HG03064 (cell line): ENCODE results near the gene LCNL1.
A peak's percentile ranks its signal among the peaks of the same experiment; 100 is the strongest.
"Not testable (repeated sequence)": the region's sequence is repeated elsewhere in the genome, so short reads cannot be mapped to it uniquely, and the experiment has no call there.

Experiments
- ATAC-seq: cut with Tn5 transposase; IDR thresholded peaks from one replicate; pipeline ENCODE4 v1.9.1; 2021; ENCODE audit warnings: low read depth; ENCODE audit not compliant: unreplicated experiment

The LCNL1 gene

GRCh38 chr9:136990242-136990911 is 7.6 kb downstream of the LCNL1 start:
- no peak for ATAC-seq

DNA sequence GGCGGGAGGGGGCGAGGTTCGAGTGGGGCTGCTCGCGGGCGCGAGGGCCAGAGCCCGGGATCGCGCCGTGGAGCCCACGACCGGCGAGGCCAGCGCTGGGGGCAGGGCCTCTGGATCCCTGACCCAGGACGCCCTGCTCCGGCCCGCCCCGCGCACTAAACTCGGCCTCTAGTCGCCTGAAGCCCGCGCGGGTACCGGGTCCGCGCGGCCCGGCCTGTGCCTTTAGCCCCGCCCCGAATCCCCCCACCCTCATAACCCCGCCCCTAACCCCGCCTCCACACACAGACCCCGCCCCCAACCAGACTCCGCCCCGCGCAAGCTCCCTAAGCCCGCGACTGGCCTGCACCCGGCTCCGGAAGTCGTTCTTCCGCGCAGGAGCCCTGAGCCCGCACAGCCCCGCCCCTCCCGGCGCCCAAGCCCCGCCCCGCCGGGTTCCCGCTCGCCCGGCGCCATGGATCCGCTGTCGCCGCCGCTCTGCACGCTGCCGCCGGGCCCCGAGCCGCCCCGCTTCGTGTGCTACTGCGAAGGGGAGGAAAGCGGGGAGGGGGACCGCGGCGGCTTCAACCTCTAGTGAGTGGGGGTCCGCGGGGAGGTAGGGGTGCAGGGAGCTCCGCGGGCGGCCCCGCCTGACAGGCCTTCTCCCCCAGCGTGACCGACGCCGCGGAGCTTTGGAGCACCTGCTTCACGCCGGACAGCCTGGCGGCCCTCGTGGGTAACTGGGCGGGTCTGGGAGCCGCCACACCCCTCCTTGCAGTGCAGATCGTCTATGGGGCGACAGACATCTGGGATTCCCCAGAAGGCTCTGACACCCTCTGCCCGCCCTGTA is 9.4 kb downstream of the LCNL1 start, which contains the start of gene PAXX:
Gene PAXX (plus strand): TSS at position 430 of the 826 bp plus-strand sequence. CDS start 22 bp downstream, at position 452.
- peak; percentile 77 for ATAC-seq

GRCh38 chr9:136992819-136993369 is 10.1 kb downstream of the LCNL1 start:
- ATAC-seq, result no peak

- no peak for ATAC-seq
Measured at GRCh38 chr9:136994180-136994887, 11.5 kb downstream of the LCNL1 start.

DNA sequence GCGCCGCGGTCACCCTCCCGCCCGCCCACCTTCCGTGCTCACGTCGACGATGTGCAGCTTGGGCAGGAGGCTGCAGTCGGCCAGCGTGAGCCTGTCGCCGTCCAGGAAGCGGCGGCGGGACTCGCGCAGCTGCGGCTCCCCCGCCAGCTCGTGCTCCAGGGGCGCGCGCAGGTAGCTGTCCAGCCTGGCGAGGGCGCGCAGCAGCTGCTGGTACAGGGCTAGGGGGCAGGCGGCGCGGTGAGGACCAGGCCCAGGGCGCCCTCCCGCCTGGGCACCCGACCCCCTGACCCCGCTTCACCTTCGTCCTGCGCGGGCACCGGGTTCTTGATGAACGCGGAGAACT is 12.1 kb downstream of the LCNL1 start:
- no peak for ATAC-seq

GRCh38 chr9:136995362-136995761 is 12.6 kb downstream of the LCNL1 start:
- no peak for ATAC-seq

- ATAC-seq, result no peak
Measured at GRCh38 chr9:136995772-136996311, 13.0 kb downstream of the LCNL1 start.

GRCh38 chr9:136996361-136997292 is 13.8 kb downstream of the LCNL1 start, which contains the start of gene CLIC3:
Gene CLIC3 (minus strand): TSS chr9:136996568. CDS start chr9:136996543, 25 bp downstream.
- ATAC-seq, result no peak

DNA sequence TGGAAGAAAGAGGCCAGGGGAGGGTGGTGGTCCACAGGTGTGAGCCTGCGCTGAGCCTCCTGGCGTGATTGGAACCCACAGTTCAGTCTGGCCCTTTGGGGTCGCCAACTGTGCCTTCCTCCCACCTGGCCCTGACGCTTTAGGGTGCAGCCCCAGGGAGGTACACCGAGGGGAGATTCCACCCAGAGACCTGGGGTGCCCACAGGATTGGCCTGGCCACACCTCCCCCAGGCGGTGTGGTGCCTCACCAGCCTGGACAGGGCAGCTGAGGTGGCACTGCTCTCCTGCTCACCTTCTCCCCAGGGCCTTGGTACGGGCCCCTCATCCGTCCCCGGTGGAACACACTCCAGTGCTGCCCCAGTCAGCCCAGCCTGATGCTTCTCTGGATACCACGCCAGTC is 14.6 kb downstream of the LCNL1 start:
- ATAC-seq, result no peak

- ATAC-seq, result no peak
Measured at GRCh38 chr9:136997830-136998234, 15.0 kb downstream of the LCNL1 start.

DNA sequence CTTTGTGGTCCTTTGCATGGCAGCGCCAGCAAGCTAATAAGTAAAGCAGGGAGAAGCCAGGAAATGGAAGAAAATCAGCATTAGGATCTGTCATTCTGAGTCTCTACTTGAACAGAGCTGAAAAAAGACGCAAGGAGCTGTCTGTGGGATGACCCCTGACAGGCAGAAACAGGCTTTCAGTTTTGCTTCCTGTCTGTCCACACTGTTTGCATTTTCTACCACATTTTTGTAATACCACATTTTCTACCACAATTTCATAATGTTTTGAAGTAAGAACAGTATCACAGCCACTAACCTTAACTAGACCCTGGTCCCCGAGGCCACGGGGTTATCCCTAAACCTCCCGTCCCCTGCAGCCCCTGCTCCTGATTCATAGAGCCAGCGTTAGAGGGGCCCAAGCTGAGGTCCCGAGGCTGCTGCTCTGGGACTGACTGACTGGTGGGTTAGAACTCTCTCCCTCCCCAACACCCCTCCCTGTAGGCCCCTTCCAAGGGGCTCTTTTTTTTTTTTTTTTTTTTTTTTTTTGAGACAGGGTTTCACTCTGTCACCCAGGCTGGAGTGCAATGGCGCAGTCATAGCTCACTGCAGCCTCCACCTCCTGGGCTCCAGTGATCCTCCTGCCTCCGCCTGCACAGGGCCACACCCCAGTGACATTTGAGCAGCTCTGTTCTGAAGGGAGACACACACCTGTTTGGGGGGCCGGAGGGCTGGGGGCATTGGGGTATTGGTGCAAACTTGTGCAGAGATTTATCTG is 17.6 kb downstream of the LCNL1 start:
- peak; percentile 60 for ATAC-seq

DNA sequence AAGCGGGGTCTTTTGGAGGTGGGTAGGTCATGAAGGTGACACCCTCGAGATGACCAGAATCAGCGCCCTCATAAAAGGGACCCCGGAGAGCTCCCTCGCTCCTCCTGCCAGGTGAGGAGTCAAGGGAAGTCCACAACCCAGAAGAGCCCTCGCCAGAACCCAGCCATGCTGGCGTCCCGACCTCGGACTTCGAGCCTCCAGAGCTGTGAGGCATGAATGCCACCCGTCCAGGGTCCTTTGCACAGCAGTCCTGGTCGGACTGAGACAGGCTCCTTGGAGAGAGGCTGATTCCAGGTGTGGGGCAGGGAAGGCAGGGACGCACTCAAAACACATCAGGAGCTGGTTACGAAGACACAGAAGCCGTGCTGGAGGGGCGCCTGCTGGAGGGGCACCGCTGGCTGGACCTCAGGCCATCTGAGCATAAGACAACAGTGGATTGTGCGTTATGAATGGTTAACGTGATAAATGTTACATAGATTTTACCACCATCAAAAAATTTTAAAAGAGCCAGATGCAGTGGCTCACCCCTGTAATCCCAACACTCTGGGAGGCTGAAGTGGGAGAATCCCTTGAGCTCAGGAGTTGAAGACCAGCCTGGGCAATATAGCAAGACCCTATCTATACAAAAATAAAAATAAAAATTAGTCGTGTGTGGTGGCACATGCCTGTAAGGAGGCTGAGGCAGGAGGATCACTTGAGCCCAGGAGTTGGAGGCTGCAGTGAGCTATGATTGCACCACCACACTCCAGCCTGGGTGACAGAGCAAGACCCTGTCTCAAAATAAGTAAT is 19.3 kb downstream of the LCNL1 start:
- ATAC-seq, result no peak

DNA sequence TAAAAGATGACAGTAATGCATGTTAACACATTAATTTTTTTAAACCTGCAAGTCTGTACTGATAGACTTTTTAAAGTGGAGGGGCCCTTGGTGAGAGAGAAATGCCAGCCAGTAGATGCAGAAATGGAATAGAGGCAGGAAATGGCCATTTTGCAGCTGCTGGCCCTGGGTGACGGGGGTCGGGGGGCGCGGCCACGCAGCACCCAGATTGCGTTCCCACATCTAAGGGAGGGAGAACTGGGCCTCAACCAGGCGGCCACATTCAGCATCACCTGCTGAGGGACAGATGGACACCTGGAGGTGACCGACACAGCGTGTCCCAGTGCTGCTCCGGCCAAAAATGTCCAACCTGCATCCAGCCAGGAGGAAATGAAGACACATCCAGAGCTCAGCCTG is 19.9 kb downstream of the LCNL1 start:
- ATAC-seq, result no peak

DNA sequence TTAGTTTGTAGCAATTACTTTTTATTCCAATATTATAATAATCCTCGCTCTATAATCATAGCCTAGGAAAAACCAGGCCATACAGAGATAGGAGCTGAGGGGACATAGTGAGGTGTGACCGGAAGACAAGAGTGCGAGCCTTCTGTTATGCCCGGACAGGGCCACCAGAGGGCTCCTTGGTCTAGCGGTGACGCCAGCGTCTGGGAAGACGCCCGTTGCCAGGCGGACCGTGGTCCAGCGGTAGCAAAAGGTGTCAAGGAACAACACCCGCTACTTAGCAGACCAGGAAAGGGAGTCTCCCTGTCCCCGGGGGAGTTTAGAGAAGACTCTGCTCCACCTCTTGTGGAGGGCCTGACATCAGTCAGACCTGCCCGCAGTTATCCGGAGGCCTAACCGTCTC is 21.5 kb downstream of the LCNL1 start:
- not testable (repeated sequence) for ATAC-seq

- ATAC-seq, result no peak
Measured at GRCh38 chr9:137006116-137007003, 23.6 kb downstream of the LCNL1 start.

- no peak for ATAC-seq
Measured at GRCh38 chr9:137007108-137007815, 24.5 kb downstream of the LCNL1 start.
